HG03108 (cell line): ENCODE results near the gene B3GALT5.

ENCODE experiments used
- ATAC-seq: cut with Tn5 transposase; IDR thresholded peaks from one replicate; pipeline ENCODE4 v1.9.1; 2021; ENCODE audit warnings: moderate library complexity; ENCODE audit not compliant: unreplicated experiment

Gene B3GALT5

DNA sequence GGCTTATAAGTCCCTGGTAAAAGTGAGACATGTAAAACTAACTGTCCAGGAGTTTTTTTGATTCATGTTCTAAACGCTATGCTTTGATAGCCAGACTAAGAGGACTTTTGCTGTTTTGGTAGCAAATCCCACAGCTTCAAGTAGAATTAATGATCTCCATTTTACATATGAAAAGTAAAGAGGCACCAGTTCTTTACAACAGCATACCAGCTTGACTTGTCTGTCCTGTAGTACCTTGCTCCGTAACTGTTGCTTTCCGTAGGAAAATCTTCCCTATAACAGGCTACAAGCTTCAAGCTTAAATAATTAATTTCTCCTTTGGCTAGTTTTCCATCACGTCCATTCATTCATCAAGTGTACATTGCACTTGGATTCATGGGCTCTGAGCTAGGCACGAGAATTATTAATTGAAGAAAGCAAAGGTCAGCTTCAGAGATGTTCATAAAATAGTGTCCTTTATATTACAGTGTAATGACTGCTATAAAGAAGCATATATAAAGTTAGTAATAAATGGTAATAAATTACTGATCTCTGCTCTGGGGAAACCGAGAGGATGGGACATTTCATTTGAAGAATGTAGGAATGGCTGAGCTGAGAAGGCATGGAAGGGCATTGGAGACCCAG lies 29.2 kb downstream of the B3GALT5 start:
- no peak for ATAC-seq

DNA sequence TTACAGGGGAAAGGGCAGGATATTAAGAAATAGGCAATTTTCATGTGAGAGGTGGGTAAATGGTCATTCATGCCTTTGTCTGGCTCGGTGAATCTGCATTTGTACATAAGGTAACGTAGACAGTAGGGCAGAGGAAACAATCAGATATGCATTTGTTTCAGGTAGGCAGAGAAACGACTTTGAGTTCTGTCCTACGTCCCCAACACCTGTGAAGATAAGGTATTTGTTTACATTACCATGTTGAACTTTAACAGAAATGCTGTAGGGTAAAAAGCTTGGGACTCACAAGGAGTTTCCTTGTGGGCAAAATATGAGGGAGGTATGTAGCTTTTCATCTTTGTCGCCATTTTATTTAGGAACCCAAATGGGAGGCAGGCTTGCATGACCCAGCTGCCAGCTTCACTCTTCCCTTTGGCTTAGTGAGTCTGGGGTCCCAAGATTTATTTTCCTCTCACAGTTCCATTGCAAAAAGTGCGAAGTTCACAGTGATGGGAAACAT lies 31.4 kb downstream of the B3GALT5 start:
- no peak for ATAC-seq

DNA sequence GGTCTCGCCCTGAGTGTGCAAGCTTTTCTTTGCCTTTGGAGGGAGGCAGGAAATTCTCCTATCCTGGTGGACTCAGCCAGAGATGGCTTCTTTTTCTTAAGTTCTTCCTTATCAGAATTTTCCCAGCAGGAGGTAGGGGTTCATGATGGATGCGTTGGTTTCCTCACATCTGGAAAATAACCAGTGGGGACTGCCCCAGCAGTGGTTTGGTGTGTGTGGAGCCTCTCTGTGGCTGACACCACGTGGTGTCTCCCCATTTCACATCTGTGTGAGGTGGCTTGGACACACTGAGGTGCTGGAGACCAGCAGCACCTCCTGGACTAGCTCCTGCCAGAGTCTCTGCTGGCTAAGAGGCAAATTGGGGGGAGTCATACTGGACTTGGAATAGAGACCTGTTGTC lies 32.6 kb downstream of the B3GALT5 start:
- ATAC-seq = no peak

DNA sequence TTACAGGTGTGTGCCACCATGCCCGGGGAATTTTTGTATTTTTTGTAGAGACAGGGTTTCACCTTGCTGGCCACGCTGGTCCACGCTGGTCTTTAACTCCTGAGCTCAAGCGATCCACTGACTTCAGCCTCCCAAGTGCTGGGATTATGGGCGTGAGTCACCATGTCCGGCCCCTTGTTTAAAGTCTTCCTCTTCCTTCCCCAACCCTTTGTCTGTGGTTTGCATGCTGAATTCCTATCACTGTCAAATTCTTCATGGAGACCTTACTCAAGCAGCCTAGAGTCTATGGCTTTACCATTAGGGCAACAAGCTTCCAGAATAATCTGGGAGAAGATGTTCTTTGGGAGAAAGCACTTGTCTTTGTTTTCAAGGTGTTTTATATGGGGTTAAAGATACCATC lies 34.7 kb downstream of the B3GALT5 start:
- ATAC-seq = no peak

DNA sequence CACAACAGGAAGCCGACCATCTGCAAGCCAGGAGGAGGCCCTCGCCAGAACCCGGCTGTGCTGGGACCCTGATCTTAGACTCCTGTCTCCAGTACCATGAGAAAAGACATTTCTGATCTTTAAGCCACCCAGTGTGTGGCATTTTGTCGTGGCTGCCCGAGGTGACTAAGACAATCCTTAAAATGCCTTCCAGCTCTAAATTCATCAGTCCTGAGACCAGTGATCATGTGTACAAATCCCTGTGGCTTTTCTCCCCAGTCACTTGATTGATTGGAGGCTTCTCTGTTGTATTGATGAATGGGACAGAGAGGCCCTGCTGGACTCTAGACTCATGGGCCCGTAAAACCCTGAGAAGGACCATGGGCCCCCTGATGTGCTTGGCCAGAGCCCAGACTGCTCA lies 36.1 kb downstream of the B3GALT5 start:
- no peak for ATAC-seq

DNA sequence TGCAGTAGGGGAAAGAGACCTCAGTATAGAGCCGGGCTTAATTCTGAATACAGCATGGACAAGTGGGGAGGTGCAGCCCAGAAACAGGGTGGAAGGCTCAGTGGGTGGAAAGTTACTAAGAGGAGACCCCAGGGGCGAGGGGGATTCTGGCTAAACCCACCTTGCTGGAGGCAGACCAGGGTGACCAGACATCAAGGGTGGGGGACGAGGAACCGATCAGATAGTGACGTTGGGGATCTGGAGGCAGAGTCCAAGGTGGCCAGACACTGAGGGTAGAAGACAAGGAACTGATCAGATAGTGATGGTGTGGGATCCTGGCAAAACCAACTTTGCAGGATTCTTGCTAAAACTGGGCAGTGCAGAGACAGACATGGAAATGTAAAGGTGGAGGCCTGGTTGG lies 36.8 kb downstream of the B3GALT5 start:
- no peak for ATAC-seq

DNA sequence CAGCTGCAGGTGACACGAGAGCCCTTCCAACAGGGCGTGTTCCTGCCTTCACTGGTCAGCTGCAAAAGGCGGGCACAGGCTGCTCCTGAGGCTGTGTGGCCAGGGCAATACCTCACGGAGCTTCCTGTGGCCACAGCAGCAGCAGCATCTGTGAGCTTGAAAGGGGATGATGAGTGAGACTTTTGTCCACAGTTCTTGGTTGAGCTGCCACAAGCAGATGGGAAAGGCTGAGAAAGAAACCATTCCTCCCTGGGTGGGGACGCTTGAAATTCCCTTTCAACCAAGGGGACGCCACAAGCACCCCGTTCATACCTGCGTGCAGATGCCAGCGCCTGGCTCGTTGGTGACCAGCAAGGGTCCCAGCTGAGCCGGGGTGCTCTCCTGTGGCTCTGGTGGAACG lies 37.6 kb downstream of the B3GALT5 start:
- ATAC-seq = no peak

DNA sequence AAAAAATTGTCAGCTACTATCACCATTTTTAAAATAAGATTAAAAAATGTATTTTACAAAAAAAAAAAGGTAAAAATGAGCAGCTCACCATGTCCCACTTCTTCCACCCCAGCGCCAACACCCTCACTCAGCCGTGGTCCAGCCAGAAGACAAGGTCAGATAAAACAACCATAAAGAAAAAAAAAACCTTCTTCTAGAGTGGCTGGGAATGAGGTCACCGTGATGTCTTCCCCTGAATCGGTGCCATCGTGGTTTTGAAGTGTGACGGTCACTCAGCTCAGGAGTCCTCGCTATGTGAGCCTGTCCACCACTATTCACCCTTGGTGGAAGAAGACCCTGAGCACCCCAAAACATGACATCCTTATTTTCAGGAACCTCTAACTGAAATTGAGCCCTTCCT lies 38.1 kb downstream of the B3GALT5 start:
- no peak for ATAC-seq

DNA sequence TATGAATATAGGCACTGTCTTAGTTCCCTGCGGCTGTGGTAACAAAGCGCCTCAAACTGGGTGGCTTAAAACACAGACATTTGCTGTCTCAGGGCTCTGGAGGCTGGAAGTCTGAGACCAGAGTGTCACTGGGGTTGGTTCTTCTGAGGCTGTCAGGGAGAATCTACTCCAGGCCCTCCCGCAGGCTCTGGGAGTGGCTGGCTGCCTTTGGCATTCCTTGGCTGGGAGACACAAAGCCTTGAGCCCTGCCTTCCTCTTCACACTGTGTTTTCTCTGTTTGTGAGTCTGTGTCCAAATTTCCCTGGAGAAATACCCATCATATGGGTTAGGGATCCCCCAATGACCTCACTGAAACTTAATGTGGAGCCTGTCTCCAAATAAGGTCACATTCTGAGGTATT lies 38.5 kb downstream of the B3GALT5 start:
- ATAC-seq = no peak

DNA sequence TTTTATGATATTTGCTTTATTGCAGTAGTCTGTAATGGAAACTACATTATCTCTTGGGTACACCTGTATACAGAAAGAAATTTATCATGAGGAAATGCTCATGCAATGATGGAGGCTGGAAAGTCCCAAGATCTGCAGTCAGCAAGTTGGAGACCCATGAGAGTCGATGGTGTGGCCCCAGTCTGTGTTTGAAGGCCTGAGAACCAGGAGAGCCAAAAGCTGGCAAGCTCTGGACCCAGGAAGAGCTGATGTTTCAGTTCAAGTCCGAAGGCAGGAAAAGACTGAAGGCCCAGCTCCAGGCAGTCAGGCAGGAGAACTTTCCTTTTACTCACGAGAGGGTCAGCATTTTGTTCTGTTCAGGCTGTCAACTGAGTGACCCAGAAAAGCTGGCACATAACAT lies 42.2 kb downstream of the B3GALT5 start:
- ATAC-seq = no peak

DNA sequence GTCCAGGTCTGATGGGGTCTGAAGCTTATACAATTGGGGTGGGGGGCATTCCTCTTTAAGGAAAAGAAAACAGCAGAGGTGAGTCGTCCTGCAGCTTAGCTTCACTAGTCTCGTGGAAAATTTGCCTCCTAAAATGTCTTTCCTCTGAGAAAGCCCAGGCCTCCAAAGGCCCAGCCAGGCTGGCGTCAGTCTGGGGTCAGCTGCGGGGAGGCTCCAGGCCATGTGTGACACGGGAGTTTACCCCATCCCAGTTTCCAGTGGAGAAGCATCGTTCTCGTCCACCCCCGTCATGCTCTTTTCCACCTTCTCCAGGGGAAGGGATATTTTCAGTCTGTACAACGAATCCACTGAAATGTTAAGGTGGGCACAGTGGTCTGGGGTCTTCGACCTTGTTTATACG lies 42.8 kb downstream of the B3GALT5 start:
- no peak for ATAC-seq

DNA sequence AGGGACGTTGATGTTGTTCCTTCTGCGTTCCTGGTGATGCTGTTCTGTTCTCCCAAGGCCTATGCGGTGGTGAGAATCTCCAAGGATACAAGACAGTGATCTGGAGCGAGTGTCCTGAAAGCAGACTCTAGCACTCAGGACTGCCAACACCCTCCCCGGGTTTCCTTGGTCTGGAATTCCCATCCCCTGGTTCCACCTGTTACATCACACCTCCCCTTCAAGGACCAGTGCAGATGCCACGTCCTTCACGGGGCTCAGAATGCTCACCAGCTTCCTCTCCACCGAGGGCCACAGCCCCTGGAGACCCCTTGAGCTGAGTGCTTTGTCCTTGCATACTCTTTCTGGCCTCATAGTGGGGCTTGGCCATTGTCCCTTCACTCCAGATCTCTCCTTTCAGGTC lies 43.5 kb downstream of the B3GALT5 start:
- ATAC-seq = no peak

DNA sequence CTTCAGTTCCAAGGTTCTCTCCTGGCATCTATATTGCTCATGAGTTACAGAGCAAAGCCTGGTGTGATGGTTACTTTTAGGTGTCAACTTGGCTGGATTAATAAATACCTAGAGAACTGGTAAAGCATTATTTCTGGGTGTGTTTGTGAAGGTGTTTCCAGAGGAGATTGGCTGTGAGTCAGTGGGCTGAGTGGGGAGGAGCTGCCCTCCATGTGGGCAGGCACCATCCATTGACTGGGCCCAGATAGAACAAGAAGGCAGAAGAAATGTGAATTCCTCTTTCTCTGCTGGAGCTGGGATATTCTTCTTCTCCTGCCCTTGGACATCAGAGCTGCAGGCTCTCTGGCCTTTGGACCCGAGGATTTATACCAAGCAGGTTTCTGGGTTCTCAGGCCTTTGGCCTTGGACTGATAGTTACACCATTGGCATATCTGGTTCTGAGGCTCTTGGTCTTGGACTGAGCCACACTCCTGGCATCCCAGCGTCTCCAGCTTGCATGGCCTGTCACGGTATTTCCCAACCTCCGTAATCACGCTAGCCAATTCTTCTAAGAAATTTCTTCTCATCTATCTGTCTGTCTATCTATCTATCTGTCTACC lies 44.5 kb downstream of the B3GALT5 start:
- ATAC-seq = no peak

DNA sequence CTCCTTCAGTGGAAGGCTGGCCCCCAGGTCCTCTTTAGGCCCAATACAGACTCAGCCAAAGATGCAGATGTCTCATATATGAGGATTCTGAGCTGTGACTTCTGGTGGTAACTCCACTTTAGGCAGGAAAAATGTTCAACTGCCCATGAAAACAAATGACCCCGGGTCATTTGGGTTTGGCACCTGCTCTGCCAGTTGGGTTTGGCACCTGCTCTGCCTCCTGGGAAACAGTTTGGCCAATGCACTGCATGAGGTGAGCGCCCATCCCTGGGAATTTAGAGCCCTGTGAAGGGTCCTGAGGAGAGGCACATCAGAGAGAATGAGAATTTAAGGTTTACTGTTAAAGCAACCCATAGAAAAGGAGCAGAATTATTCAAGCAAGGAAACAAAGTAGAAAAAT lies 45.3 kb downstream of the B3GALT5 start:
- no peak for ATAC-seq

DNA sequence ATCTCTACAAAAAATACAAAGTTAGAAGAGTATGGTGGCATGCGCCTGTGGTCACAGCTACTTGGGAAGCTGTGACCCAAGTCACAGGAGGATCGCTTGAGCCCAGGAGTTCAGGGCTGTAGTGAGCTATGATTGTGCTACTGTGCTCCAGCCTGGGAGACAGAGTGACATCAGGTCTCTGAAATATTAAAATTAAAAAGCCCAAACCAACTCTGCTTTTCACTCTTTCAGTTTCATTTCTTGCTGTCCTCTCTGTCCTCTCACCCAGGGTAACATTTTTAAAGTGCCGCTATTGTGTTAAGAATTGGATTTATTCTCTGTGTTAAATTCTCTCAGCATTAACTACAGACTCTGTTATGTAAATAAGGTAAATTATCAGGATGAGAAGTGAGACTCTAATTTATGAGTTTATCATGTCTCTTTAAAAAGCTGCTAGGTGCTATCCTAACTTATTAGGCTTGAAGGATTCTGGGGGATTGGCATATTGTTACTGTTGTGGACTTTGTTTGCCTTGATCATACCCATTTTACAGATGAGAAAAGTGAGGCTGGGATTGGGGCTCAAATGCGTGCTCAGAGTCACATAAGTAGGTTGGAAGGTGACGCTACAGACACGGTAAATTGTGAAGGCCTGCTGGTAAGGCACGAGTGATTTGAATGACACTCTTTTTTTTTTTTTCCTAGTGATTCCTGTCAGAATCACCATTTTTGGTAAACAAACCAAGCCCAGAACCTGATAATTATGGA lies 46.5 kb downstream of the B3GALT5 start:
- ATAC-seq = no peak

DNA sequence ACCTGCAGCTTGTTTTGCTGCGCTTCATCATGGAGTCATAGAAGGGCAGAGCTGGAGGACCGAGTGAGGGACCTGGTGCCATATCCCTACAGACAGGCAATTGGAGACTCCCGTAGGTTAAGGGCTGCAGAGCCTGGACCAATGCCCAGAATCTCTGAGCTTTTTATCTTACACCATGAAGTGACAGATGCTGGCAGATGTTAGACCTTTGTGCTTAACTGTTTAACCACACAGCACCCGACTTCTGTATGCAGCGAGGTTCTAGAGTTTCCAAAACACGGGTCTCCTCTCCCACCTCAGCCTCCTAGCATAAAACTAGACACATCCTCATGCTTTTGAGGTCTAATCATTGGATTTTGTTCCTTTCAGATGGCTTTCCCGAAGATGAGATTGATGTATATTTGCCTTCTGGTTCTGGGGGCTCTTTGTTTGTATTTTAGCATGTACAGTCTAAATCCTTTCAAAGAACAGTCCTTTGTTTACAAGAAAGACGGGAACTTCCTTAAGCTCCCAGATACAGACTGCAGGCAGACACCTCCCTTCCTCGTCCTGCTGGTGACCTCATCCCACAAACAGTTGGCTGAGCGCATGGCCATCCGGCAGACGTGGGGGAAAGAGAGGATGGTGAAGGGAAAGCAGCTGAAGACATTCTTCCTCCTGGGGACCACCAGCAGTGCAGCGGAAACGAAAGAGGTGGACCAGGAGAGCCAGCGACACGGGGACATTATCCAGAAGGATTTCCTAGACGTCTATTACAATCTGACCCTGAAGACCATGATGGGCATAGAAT lies 47.6 kb downstream of the B3GALT5 start:
- no peak for ATAC-seq

DNA sequence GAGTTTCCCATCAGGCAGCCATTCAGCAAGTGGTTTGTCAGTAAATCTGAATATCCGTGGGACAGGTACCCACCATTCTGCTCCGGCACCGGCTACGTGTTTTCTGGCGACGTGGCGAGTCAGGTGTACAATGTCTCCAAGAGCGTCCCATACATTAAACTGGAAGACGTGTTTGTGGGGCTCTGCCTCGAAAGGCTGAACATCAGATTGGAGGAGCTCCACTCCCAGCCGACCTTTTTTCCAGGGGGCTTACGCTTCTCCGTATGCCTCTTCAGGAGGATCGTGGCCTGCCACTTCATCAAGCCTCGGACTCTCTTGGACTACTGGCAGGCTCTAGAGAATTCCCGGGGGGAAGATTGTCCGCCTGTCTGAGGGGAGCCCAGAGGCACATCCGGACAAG lies 48.4 kb downstream of the B3GALT5 start:
- no peak for ATAC-seq

DNA sequence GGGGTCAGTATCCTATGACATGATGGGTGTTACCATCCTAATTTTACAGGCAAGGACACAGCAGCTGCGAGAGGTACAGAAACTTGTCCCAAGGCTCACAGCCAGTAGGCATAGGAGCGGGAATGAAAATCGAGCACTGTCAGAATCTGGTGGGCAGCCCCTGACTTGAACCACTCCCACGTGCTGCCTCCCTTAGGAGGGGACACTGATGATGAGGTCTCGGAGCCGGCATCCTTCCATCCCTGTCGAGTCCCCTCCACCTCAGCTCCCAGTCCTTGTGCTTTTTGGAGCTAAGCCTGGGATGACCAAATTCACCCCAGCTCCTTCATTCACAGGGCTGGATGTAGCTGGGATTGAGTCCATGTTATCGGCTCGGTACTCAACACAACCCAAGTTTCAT lies 49.0 kb downstream of the B3GALT5 start:
- ATAC-seq = no peak

DNA sequence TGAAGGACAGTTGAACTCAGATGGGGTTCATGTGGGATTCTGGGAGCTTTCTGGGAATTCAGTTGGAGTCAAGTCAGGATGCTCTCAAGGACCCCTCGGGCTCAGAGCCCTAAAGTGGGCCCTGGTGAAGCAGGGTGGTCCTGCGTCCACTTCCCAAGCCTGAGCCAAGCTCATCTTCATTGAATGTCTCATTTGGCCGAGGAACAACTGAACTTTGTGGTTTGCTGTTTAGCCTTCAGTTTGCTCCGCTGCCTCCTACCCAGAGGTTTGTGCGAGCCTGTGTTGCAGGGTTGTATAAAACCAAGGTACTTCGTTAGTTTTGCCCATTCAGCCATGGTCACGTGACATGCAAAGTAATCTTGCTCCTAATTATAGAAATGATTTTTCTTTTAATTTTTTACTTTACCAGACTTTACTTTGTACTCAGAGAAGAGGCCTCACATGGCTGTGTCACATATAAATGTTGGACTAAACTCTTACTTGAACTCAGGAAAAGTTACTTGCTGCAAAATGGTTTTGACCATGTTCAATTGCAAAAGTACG lies 49.7 kb downstream of the B3GALT5 start:
- ATAC-seq = no peak

DNA sequence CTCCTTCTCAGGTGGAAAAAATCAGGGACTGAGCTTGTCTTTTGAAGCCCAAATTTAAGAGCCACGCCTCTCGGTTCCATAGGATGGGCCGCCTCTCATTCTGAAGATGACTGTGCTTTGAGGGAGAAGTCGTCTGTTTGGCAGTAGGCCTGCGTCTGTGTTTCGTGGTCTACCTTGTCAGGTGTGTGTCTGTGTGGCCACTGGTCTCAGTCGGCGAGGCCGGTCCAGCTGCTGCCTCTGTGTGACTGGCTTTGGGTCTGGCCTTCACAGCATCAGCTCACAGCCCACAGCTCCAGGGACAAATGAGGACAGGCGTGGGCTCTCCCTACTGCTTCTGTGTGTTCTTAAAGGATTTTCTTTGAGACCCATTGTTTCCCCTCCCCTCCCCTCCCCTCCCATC lies 50.3 kb downstream of the B3GALT5 start:
- ATAC-seq = no peak

DNA sequence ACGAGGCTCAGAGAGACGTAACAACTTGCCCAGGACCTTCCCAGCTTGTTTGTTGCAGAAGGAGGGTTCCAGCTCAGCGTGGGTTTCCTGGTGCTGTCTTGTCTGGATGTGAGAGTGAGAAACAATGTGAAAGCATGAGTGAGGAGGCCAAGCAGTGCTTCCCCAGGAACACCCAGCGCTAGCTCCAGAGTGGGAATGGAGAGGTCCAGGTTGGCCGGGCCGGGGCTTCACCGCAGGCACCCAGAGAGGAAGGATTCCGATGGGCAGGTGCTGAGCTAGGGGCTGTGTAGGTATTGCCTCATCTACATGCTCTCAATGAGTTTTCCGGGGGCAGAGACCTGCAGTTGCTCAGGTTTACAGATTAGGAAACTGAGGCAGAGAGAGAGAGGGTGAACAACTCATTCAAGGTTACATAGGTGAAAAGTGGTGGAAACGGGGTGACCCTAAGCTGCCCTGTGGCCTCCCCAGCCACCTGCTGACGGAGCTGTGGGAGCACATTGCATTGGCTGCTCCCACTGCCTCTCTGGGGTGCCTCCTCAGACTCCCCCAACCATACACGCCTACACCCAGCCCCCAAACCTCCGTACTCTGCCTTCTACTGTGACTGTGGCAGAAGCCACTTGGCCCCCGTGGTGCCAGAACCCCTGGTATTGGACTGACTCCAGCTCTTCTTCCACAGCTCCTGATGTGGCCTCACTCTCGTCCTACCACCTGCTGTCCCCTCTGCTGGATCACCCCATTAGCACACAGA lies 51.2 kb downstream of the B3GALT5 start:
- ATAC-seq = no peak
